Liver (tissue), 3 donors: ENCODE results near the gene CLUH.

ENCODE experiments used
- CTCF ChIP-seq: fragments of 150-350 bp; IDR thresholded peaks from 2 replicates; pipeline ENCODE4 v1.5.1; 2017; ENCODE audit warnings: improper control_type of control experiment, low read depth, low read length; ENCODE audit not compliant: missing input control
- EGR1 ChIP-seq, 2 donors: IDR thresholded peaks; 2 replicates each; pipeline ENCODE4 v1.6.1; 2016 to 2018; ENCODE audit warnings: antibody characterized with exemption in 2 of 2, low read depth in 2 of 2
- FOXA1 ChIP-seq: IDR thresholded peaks from 2 replicates; pipeline ENCODE4 v1.6.1; 2016; ENCODE audit warnings: antibody characterized with exemption
- GABPA ChIP-seq, 2 donors: IDR thresholded peaks in 1 of 2; conservative IDR thresholded peaks in 1 of 2; 2 replicates each; pipeline ENCODE4 v1.6.1; 2016; ENCODE audit warnings: antibody characterized with exemption in 2 of 2, mild to moderate bottlenecking in 1 of 2, moderate library complexity in 1 of 2
- JUND ChIP-seq, 2 donors: IDR thresholded peaks; 2 replicates each; pipeline ENCODE4 v1.6.1; 2016; ENCODE audit warnings: antibody characterized with exemption in 2 of 2
- MAX ChIP-seq: IDR thresholded peaks from 2 replicates; pipeline ENCODE4 v1.6.1; 2016; ENCODE audit warnings: antibody characterized with exemption
- NR2F2 ChIP-seq: IDR thresholded peaks from 2 replicates; pipeline ENCODE4 v1.6.1; 2016; ENCODE audit warnings: antibody characterized with exemption
- RAD21 ChIP-seq, 2 donors: IDR thresholded peaks; 2 replicates each; pipeline ENCODE4 v1.6.1; 2016; ENCODE audit warnings: antibody characterized with exemption in 2 of 2, mild to moderate bottlenecking in 2 of 2
- RXRA ChIP-seq, 2 donors: IDR thresholded peaks; 2 replicates each; pipeline ENCODE4 v1.6.1; 2017 to 2018; ENCODE audit warnings: antibody characterized with exemption in 2 of 2, mild to moderate bottlenecking in 1 of 2
- TAF1 ChIP-seq: conservative IDR thresholded peaks from 2 replicates; pipeline ENCODE4 v1.6.1; 2016; ENCODE audit warnings: antibody characterized with exemption, mild to moderate bottlenecking
- YY1 ChIP-seq: IDR thresholded peaks from 2 replicates; pipeline ENCODE4 v1.6.1; 2016; ENCODE audit warnings: antibody characterized with exemption, mild to moderate bottlenecking
- TF ChIP-seq, protein P1 (sequence below): IDR thresholded peaks from 2 replicates; pipeline ENCODE4 v1.6.1; 2016; ENCODE audit warnings: antibody characterized with exemption, mild to moderate bottlenecking
- TF ChIP-seq, protein P2 (sequence below): IDR thresholded peaks from 2 replicates; pipeline ENCODE4 v1.6.1; 2016; ENCODE audit warnings: antibody characterized with exemption
- donor health status: healthy.
- donor health status: healthy.

DNA sequence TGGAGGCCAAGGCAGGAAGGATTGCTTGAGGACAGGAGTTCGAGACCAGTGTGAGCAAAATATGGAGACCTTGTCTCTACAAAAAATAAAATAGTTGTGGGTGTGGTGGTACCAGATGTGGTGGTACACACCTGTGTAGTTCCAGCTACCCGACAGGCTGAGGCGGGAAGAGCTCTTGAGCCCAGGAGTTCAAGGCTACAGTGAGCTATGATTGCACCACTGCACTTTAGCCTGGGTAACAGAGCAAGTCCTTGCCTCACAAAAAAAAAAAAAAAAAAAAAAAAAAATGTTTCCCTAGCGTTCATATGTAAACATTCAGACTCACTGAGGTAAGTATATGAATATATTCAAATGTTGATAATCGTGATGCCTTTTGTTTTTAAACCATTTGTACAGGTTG is 39.5 kb downstream of the CLUH start:
- TF ChIP-seq CTCF (no peak), MAX (no peak), JUND (IDR thresholded peaks at IDR 0.05) (no peak), RXRA (IDR thresholded peaks at IDR 0.05) (peak in 1 of 2 donors; percentile 16), EGR1 (IDR thresholded peaks at IDR 0.05; ENCODE audit: low read depth in 2 of 2) (no peak), RAD21 (IDR thresholded peaks at IDR 0.05) (no peak), YY1 (no peak), TAF1 (no peak), GABPA (IDR thresholded peaks at IDR 0.05 in 1 of 2, conservative IDR thresholded peaks at IDR 0.05 in 1 of 2) (no peak), FOXA1 (no peak), NR2F2 (no peak)
- TF ChIP-seq, protein P1, sequence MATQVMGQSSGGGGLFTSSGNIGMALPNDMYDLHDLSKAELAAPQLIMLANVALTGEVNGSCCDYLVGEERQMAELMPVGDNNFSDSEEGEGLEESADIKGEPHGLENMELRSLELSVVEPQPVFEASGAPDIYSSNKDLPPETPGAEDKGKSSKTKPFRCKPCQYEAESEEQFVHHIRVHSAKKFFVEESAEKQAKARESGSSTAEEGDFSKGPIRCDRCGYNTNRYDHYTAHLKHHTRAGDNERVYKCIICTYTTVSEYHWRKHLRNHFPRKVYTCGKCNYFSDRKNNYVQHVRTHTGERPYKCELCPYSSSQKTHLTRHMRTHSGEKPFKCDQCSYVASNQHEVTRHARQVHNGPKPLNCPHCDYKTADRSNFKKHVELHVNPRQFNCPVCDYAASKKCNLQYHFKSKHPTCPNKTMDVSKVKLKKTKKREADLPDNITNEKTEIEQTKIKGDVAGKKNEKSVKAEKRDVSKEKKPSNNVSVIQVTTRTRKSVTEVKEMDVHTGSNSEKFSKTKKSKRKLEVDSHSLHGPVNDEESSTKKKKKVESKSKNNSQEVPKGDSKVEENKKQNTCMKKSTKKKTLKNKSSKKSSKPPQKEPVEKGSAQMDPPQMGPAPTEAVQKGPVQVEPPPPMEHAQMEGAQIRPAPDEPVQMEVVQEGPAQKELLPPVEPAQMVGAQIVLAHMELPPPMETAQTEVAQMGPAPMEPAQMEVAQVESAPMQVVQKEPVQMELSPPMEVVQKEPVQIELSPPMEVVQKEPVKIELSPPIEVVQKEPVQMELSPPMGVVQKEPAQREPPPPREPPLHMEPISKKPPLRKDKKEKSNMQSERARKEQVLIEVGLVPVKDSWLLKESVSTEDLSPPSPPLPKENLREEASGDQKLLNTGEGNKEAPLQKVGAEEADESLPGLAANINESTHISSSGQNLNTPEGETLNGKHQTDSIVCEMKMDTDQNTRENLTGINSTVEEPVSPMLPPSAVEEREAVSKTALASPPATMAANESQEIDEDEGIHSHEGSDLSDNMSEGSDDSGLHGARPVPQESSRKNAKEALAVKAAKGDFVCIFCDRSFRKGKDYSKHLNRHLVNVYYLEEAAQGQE, result no peak
- TF ChIP-seq, protein P2, sequence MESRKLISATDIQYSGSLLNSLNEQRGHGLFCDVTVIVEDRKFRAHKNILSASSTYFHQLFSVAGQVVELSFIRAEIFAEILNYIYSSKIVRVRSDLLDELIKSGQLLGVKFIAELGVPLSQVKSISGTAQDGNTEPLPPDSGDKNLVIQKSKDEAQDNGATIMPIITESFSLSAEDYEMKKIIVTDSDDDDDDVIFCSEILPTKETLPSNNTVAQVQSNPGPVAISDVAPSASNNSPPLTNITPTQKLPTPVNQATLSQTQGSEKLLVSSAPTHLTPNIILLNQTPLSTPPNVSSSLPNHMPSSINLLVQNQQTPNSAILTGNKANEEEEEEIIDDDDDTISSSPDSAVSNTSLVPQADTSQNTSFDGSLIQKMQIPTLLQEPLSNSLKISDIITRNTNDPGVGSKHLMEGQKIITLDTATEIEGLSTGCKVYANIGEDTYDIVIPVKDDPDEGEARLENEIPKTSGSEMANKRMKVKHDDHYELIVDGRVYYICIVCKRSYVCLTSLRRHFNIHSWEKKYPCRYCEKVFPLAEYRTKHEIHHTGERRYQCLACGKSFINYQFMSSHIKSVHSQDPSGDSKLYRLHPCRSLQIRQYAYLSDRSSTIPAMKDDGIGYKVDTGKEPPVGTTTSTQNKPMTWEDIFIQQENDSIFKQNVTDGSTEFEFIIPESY, result no peak
